ENCODE data around the gene ATP2A3.
"Not testable (repeated sequence)": the region's sequence is repeated elsewhere in the genome, so short reads cannot be mapped to it uniquely, and the experiment has no call there.

ATP2A3 gene

GRCh38 chr17:3954976-3955672, 9.1 kb downstream of the ATP2A3 start:
- DNase-seq (ENCODE audit: low read depth), result no peak

- no peak for DNase-seq (ENCODE audit: low read depth)
Measured at GRCh38 chr17:3954086-3954485, 10.2 kb downstream of the ATP2A3 start.

- DNase-seq (ENCODE audit: low read depth), result no peak
Measured at GRCh38 chr17:3953542-3953941, 10.7 kb downstream of the ATP2A3 start.

GRCh38 chr17:3952186-3952585, 12.1 kb downstream of the ATP2A3 start:
- no peak for DNase-seq (ENCODE audit: low read depth)

- no peak for DNase-seq (ENCODE audit: low read depth)
Measured at GRCh38 chr17:3951420-3951819, 12.8 kb downstream of the ATP2A3 start.

GRCh38 chr17:3951003-3951402, 13.2 kb downstream of the ATP2A3 start:
- DNase-seq (ENCODE audit: low read depth), result no peak

GRCh38 chr17:3950584-3950983, 13.7 kb downstream of the ATP2A3 start:
- no peak for DNase-seq (ENCODE audit: low read depth)

- no peak for DNase-seq (ENCODE audit: low read depth)
Measured at GRCh38 chr17:3949418-3949817, 14.8 kb downstream of the ATP2A3 start.

- not testable (repeated sequence) for DNase-seq (ENCODE audit: low read depth)
Measured at GRCh38 chr17:3948551-3948950, 15.7 kb downstream of the ATP2A3 start.

GRCh38 chr17:3947318-3947810, 16.9 kb downstream of the ATP2A3 start:
- DNase-seq (ENCODE audit: low read depth), result no peak

GRCh38 chr17:3946711-3947235, 17.5 kb downstream of the ATP2A3 start:
- no peak for DNase-seq (ENCODE audit: low read depth)

- no peak for DNase-seq (ENCODE audit: low read depth)
Measured at GRCh38 chr17:3944485-3945388, 19.5 kb downstream of the ATP2A3 start.

GRCh38 chr17:3943240-3943891, 20.9 kb downstream of the ATP2A3 start:
- DNase-seq (ENCODE audit: low read depth), result no peak

GRCh38 chr17:3940965-3941698, 23.1 kb downstream of the ATP2A3 start:
- no peak for DNase-seq (ENCODE audit: low read depth)

GRCh38 chr17:3937359-3937758, 26.9 kb downstream of the ATP2A3 start:
- DNase-seq (ENCODE audit: low read depth), result no peak

- DNase-seq (ENCODE audit: low read depth), result peak; percentile 34
Measured at GRCh38 chr17:3935825-3936355, 28.3 kb downstream of the ATP2A3 start.

GRCh38 chr17:3935140-3935542, 29.1 kb downstream of the ATP2A3 start:
- DNase-seq (ENCODE audit: low read depth), result peak; percentile 27

GRCh38 chr17:3929764-3930163, 34.5 kb downstream of the ATP2A3 start:
- DNase-seq (ENCODE audit: low read depth), result no peak

GRCh38 chr17:3929181-3929580, 35.1 kb downstream of the ATP2A3 start:
- DNase-seq (ENCODE audit: low read depth), result no peak

- DNase-seq (ENCODE audit: low read depth), result no peak
Measured at GRCh38 chr17:3928406-3928805, 35.8 kb downstream of the ATP2A3 start.

- no peak for DNase-seq (ENCODE audit: low read depth)
Measured at GRCh38 chr17:3927628-3928340, 36.5 kb downstream of the ATP2A3 start.
